Lung (tissue), 12 donors: ENCODE measurements around the gene AAGAB. TPM values are rescaled to one million over a fixed set of nuclear protein-coding genes. Genes with fewer than 3 reads are reported as not detected.

Experiments used
- ATAC-seq: fragments of 200-7000 bp; cut with Tn5 transposase; one replicate; pipeline ENCODE4 v1.9.1; 2020; ENCODE audit warnings: moderate number of reproducible peaks; ENCODE audit not compliant: insufficient read depth, low FRiP score
- DNase-seq, 3 donors: peaks; one replicate each; pipeline ENCODE4 v3.0.0-alpha.2; 2013 to 2017
- H3K27ac ChIP-seq, 2 donors: one replicate each; pipeline ENCODE4 v1.5.1; 2013; ENCODE audit warnings: mild to moderate bottlenecking in 2 of 2, moderate library complexity in 2 of 2, control low read depth in 1 of 2, inconsistent platforms in 1 of 2, low read depth in 1 of 2, low read length in 1 of 2
- H3K27me3 ChIP-seq, 3 donors: one replicate each; pipeline ENCODE4 v1.5.1; 2013; ENCODE audit warnings: low read length in 2 of 3; ENCODE audit not compliant: control insufficient read depth in 3 of 3, insufficient read depth in 3 of 3
- H3K36me3 ChIP-seq, 4 donors: one replicate each; pipeline ENCODE4 v1.5.1; 2013; ENCODE audit warnings: low read length in 4 of 4, mild to moderate bottlenecking in 1 of 4, moderate library complexity in 1 of 4; ENCODE audit not compliant: control insufficient read depth in 4 of 4, insufficient read depth in 4 of 4
- H3K4me1 ChIP-seq, 5 donors: one replicate each; pipeline ENCODE4 v1.5.1; 2013; ENCODE audit warnings: low read length in 5 of 5, mild to moderate bottlenecking in 2 of 5, moderate library complexity in 1 of 5; ENCODE audit not compliant: control insufficient read depth in 5 of 5, insufficient read depth in 5 of 5
- H3K4me3 ChIP-seq: one replicate; pipeline ENCODE4 v1.5.1; 2013; ENCODE audit warnings: mild to moderate bottlenecking, control low read depth, moderate library complexity
- H3K9ac ChIP-seq, 2 donors: one replicate each; pipeline ENCODE4 v1.5.1; 2013; ENCODE audit warnings: low read length in 2 of 2, control low read depth in 1 of 2; ENCODE audit not compliant: insufficient read depth in 1 of 2
- H3K9me3 ChIP-seq, 4 donors: one replicate each; pipeline ENCODE4 v1.5.1; 2013; ENCODE audit warnings: low read length in 3 of 4, mild to moderate bottlenecking in 1 of 4, moderate library complexity in 1 of 4; ENCODE audit not compliant: control insufficient read depth in 4 of 4, insufficient read depth in 3 of 4
- WGBS, 2 donors: extraction: QIAGEN DNeasy Blood & Tissue Kit; methylation state at CpG; one replicate each; pipeline ENCODE4 v1.1.7; 2013; 5-methylcytosine and 5-hydroxymethylcytosine counted together
- polyA plus RNA-seq, 2 donors: library from polyadenylated mRNA; stranded (reverse); fragments of 200-250 nt; gene quantifications; one replicate each; pipeline ENCODE4 v1.2.1, GENCODE V29; 2013
- total RNA-seq, 2 donors: library from RNA; depleted of rRNA in 1 of 2; stranded (reverse); fragments of >200 nt in 1 of 2; gene quantifications; one replicate each; pipeline ENCODE4 v1.2.1, GENCODE V29; 2014 to 2021
- TF ChIP-seq, protein P1 (sequence below): IDR thresholded peaks from 2 replicates; pipeline ENCODE4 v1.5.1; 2012; ENCODE audit warnings: mild to moderate bottlenecking; ENCODE audit errors: control extremely low read depth, extremely low read depth
- donor health status: control.
- donor health status: control.
- donor health status: Bipolar disorder and iron deficiency.
- donor health status: healthy.
- donor health status: DM: yes; HTN: yes; CAD: no.

AAGAB gene
- total and polyA plus RNA-seq, 4 donors, result 11.5 to 34.5 (median 26.4) TPM

DNA sequence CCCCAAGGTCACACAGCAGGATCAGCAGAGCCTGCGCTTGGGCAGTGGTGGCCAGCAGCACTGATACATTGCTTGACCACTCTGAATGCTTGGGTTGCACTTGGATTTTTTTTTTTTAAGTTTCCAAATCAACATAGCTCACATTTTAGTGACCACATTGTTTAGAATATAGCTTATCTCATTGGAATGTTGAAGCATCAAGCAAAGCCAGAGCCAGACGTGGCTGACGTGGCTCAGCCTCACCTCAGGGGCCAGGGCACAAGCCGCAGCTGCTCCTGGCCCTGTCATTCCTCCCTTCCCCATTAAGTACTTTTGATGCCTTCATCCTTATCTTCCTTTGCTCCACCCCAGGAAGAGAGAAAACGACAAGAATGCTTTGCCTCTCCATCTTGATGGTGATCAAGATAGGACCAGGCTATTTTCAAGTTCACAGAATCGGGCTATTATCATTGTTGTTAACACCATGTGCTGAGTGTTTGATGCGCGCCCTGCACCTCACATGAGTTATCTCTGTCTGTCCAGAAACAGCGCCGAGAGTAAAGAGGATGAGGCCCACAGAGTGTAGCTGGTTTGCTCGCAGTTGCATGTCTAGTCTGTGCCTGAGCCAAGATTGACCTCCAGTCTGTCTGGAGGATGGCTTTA lies 75.8 kb downstream of the AAGAB start:
- H3K9ac ChIP-seq, result peak overlapping the region in 1 of 2 donors; percentile 16
- ATAC-seq, result no peak
- WGBS, 2 donors, result 72 to 89% methylated on average over 11 of the region's 11 CpGs
- no peaks in the 10 kb centered on the region for H3K27me3 ChIP-seq
- H3K4me3 ChIP-seq, result no peak overlapping the region
- H3K36me3 ChIP-seq, result peaks cover 0 to 25% (median 11%) of the 10 kb centered on the region in 4 donors
- H3K9me3 ChIP-seq, result no peaks in the 10 kb centered on the region
- TF ChIP-seq, protein P1, sequence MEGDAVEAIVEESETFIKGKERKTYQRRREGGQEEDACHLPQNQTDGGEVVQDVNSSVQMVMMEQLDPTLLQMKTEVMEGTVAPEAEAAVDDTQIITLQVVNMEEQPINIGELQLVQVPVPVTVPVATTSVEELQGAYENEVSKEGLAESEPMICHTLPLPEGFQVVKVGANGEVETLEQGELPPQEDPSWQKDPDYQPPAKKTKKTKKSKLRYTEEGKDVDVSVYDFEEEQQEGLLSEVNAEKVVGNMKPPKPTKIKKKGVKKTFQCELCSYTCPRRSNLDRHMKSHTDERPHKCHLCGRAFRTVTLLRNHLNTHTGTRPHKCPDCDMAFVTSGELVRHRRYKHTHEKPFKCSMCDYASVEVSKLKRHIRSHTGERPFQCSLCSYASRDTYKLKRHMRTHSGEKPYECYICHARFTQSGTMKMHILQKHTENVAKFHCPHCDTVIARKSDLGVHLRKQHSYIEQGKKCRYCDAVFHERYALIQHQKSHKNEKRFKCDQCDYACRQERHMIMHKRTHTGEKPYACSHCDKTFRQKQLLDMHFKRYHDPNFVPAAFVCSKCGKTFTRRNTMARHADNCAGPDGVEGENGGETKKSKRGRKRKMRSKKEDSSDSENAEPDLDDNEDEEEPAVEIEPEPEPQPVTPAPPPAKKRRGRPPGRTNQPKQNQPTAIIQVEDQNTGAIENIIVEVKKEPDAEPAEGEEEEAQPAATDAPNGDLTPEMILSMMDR, result no peak
- peaks cover 16 to 60% (median 42%) of the 10 kb centered on the region in 5 donors for H3K4me1 ChIP-seq
- peak; percentile 89 to 94 (median 91) for DNase-seq
- peak overlapping the region in 1 of 2 donors; percentile 83 for H3K27ac ChIP-seq

DNA sequence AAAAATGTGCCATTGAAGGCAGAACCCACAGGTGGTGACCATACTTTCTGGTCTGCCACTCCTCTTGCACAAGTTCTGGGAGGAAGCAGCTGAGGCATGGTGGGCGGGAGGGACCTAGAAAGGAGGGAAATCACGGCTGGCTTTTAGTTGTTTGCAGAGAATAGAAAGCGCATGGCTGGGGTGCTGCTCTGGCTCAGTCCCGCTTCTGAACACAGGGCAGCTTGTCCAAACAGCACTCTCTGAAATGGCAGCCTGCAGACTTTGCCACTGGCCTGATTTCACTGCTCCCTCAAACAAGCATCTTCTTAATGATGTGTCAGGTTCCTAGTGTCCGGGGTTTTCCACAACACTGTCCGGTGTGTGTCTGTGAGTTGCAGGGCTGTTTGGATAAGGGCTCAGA lies 76.7 kb downstream of the AAGAB start:
- no peaks in the 10 kb centered on the region for H3K27me3 ChIP-seq
- ATAC-seq (no peak), DNase-seq (peak; percentile 92 to 97 (median 97))
- no peak overlapping the region for H3K9ac ChIP-seq
- no peak overlapping the region for H3K4me3 ChIP-seq
- TF ChIP-seq, protein P1, result no peak
- H3K36me3 ChIP-seq, result peaks cover 0 to 29% (median 11%) of the 10 kb centered on the region in 4 donors
- H3K9me3 ChIP-seq, result no peaks in the 10 kb centered on the region
- peak overlapping the region in 1 of 2 donors; percentile 83 for H3K27ac ChIP-seq
- peaks cover 16 to 59% (median 38%) of the 10 kb centered on the region in 5 donors for H3K4me1 ChIP-seq
- WGBS, 2 donors, result 51 to 64% methylated on average over 6 of the region's 6 CpGs

DNA sequence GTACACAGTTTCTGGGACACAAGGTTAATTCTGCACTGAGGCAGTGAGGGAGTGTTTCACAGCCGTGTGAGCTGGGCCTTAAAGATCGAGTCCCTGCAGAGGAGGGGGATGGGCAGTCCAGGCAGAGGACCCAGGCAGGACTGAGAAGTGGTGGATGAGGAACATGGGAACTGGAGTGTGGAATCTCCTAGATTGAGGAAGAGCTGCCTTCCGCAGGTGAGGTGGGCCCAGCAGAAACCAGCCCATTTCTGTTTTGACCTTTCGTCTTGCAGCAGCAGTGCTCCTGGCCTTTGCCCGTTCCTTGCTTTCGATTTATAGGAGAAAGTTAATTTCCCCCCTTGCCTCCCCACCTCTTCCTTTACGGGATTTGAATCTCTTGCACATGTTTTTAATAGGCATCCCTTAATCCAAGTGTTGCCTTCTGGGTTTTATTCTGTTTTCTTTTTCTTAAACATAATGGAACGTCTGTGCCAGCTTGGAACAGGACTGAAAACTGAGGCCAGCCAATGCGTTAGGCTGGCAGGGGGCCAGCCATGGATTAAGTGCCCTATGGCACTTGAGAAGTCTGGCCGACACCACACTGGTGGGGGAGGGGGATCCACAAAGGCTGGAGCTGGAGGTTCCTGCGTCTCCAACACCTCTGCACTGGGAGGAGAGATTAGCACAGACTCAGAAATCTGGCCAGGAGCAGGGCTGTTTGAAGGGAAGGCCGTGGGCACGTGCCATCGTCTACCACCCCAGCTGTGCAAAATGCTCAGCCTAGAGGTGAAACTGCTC lies 78.1 kb downstream of the AAGAB start:
- Histone ChIP-seq H3K27me3 (no peaks in the 10 kb centered on the region), H3K27ac (peak overlapping the region in 1 of 2 donors; percentile 68), H3K36me3 (peaks cover 0 to 33% (median 13%) of the 10 kb centered on the region in 4 donors), H3K9ac (no peak overlapping the region), H3K4me3 (no peak overlapping the region), H3K4me1 (peaks cover 16 to 59% (median 38%) of the 10 kb centered on the region in 5 donors), H3K9me3 (no peaks in the 10 kb centered on the region)
- WGBS, 2 donors, result 62 to 68% methylated on average over 14 of the region's 14 CpGs
- DNase-seq, result peak; percentile 58 to 68 (median 58)
- TF ChIP-seq, protein P1, result no peak
- no peak for ATAC-seq
